Measurements from ENCODE around the gene ABLIM2.

ABLIM2 gene

GRCh38 chr4:8173492-8174242 is 15.1 kb upstream of the ABLIM2 start:
- DNase-seq, result no peak

- no peak for DNase-seq
Observed at GRCh38 chr4:8171984-8172924, 13.6 kb upstream of the ABLIM2 start.

- DNase-seq, result no peak
Observed at GRCh38 chr4:8171266-8171665, 12.7 kb upstream of the ABLIM2 start.

GRCh38 chr4:8170341-8170740 is 11.7 kb upstream of the ABLIM2 start:
- no peak for DNase-seq

GRCh38 chr4:8169763-8170162 is 11.2 kb upstream of the ABLIM2 start:
- no peak for DNase-seq

GRCh38 chr4:8168832-8169598 is 10.4 kb upstream of the ABLIM2 start:
- no peak for DNase-seq

GRCh38 chr4:8168232-8168631 is 9.6 kb upstream of the ABLIM2 start:
- DNase-seq, result no peak

GRCh38 chr4:8167815-8168214 is 9.2 kb upstream of the ABLIM2 start:
- DNase-seq, result no peak

- no peak for DNase-seq
Observed at GRCh38 chr4:8167291-8167690, 8.7 kb upstream of the ABLIM2 start.

GRCh38 chr4:8165374-8165896 is 6.8 kb upstream of the ABLIM2 start:
- DNase-seq, result no peak

GRCh38 chr4:8164687-8165086 is 6.1 kb upstream of the ABLIM2 start:
- no peak for DNase-seq

- DNase-seq, result no peak
Observed at GRCh38 chr4:8164194-8164565, 5.6 kb upstream of the ABLIM2 start.

- DNase-seq, result no peak
Observed at GRCh38 chr4:8163436-8164193, 5.0 kb upstream of the ABLIM2 start.

- no peak for DNase-seq
Observed at GRCh38 chr4:8163026-8163425, 4.4 kb upstream of the ABLIM2 start.

GRCh38 chr4:8162625-8163024 is 4.0 kb upstream of the ABLIM2 start:
- no peak for DNase-seq

- DNase-seq, result no peak
Observed at GRCh38 chr4:8160572-8160971, 2.0 kb upstream of the ABLIM2 start.

- DNase-seq, result no peak
Observed at GRCh38 chr4:8160233-8160560, 1.6 kb upstream of the ABLIM2 start.

GRCh38 chr4:8159537-8160232 is 1.1 kb upstream of the ABLIM2 start:
- DNase-seq, result peak; percentile 61

GRCh38 chr4:8157944-8158709 is 486 bp downstream of the ABLIM2 start:
- DNase-seq, result no peak

GRCh38 chr4:8157496-8157895 is 1.1 kb downstream of the ABLIM2 start:
- no peak for DNase-seq

- DNase-seq, result no peak
Observed at GRCh38 chr4:8156617-8157016, 2.0 kb downstream of the ABLIM2 start.

All from left hindlimb (tissue), 1 donor.